Caco-2 (cell line): Measurements from ENCODE around the gene BTBD9. TPM values are rescaled to one million over a fixed set of nuclear protein-coding genes. Genes with fewer than 3 reads are reported as not detected.

ENCODE experiments used
- BruUV-seq: library from RNA; stranded (reverse); fragments of 400-500 nt; replicated peaks from 2 replicates; lab custom pipeline; 2021; lab: Mats Ljungman, UMichigan
- CTCF ChIA-PET: fragments of 300-600 bp; sonication (Branson Sonifier 250); formaldehyde crosslinking; loops from one replicate; lab custom pipeline; 2022; ENCODE audit warnings: antibody characterized with exemption; lab: Charles Lee
- POLR2A ChIA-PET: fragments of 300-600 bp; sonication (Branson Sonifier 250); formaldehyde crosslinking; loops from one replicate; lab custom pipeline; 2022; ENCODE audit warnings: antibody characterized with exemption; lab: Charles Lee
- DNase-seq, 2 experiments: peaks; one replicate each; pipeline versions ENCODE4 v3.0.0 to v3.0.0-alpha.2; 2020 to 2022
- H3K27me3 ChIP-seq: replicated peaks from 2 replicates; pipeline ENCODE4 v1.6.0; 2011; ENCODE audit warnings: low read length; ENCODE audit not compliant: control insufficient read depth, insufficient read depth
- H3K36me3 ChIP-seq: 2 replicates; pipeline ENCODE4 v1.5.1; 2011; ENCODE audit warnings: low read length; ENCODE audit not compliant: control insufficient read depth, insufficient read depth
- H3K4me1 ChIP-seq: fragments of 250-450 bp; sonication (Bioruptor Pico); 2 replicates; pipeline ENCODE4 v1.5.1; 2020; ENCODE audit warnings: mild to moderate bottlenecking
- H3K4me3 ChIP-seq: 2 replicates; pipeline ENCODE4 v1.5.1; 2011; ENCODE audit warnings: low read depth, mild to moderate bottlenecking, control low read depth, low read length
- H3K9me3 ChIP-seq: fragments of 250-450 bp; sonication (Bioruptor Pico); 2 replicates; pipeline ENCODE4 v1.5.1; 2020; ENCODE audit warnings: mild to moderate bottlenecking, moderate library complexity
- H3K27ac Mint-ChIP-seq: one replicate; pipeline ENCODE4 v1.8.0; 2022; ENCODE audit warnings: mixed read lengths; ENCODE audit not compliant: unreplicated experiment
- H3K27me3 Mint-ChIP-seq: one replicate; pipeline ENCODE4 v1.8.0; 2022; ENCODE audit warnings: mixed read lengths; ENCODE audit not compliant: insufficient read depth, unreplicated experiment
- H3K36me3 Mint-ChIP-seq: one replicate; pipeline ENCODE4 v1.8.0; 2022; ENCODE audit warnings: mild to moderate bottlenecking, mixed read lengths; ENCODE audit not compliant: insufficient read depth, unreplicated experiment
- H3K4me1 Mint-ChIP-seq: one replicate; pipeline ENCODE4 v1.8.0; 2022; ENCODE audit warnings: low read depth, mixed read lengths; ENCODE audit not compliant: unreplicated experiment
- H3K4me3 Mint-ChIP-seq: one replicate; pipeline ENCODE4 v1.8.0; 2022; ENCODE audit warnings: mild to moderate bottlenecking, moderate library complexity, mixed read lengths; ENCODE audit not compliant: unreplicated experiment
- H3K9me3 Mint-ChIP-seq: one replicate; pipeline ENCODE4 v1.8.0; 2022; ENCODE audit warnings: mixed read lengths; ENCODE audit not compliant: unreplicated experiment
- CTCF ChIP-seq, 2 experiments: fragments of 200-600 bp in 1 of 2; IDR thresholded peaks; 1 replicate in 1 of 2; 2 replicates in 1 of 2; pipeline versions ENCODE4 v1.5.1 to v1.8.0; 2011 to 2022; ENCODE audit warnings: antibody characterized with exemption in 1 of 2, control low read depth in 1 of 2, inconsistent platforms in 1 of 2, low read depth in 1 of 2, low read length in 1 of 2, mild to moderate bottlenecking in 1 of 2, moderate library complexity in 1 of 2; ENCODE audit not compliant: insufficient read depth in 1 of 2, severe bottlenecking in 1 of 2, unreplicated experiment in 1 of 2
- intact Hi-C: fragments of 100-400 bp; cut with micrococcal nuclease; formaldehyde crosslinking; loops from one replicate; pipeline ENCODE4 v1.10.0; 2022; ENCODE audit not compliant: unreplicated experiment
- total RNA-seq: library from RNA; stranded (reverse); gene quantifications from 2 replicates; pipeline ENCODE4 v1.2.3, GENCODE V29; 2022

The BTBD9 gene
- total RNA-seq, 1 experiment from 2014 or later: 19.6 TPM

GRCh38 chr6:38483526-38483925 is 156.2 kb downstream of the BTBD9 start:
- Histone ChIP-seq H3K36me3 (no peaks in the 10 kb centered on the region), H3K27me3 (no peaks in the 10 kb centered on the region), H3K4me3 (no peak overlapping the region), H3K9me3 (no peaks in the 10 kb centered on the region), H3K4me1 (peaks cover 13% of the 10 kb centered on the region; the same call in 1 of the 2 replicates)
- POLR2A ChIA-PET: no interaction called here
- Mint-ChIP-seq H3K36me3 (no peaks in the 10 kb centered on the region), H3K4me3 (no peak overlapping the region), H3K27ac (no peak overlapping the region), H3K9me3 (no peaks in the 10 kb centered on the region), H3K4me1 (no peaks in the 10 kb centered on the region), H3K27me3 (no peaks in the 10 kb centered on the region)
- DNase-seq: no peak
- TF ChIP-seq CTCF (IDR thresholded peaks at IDR 0.05; ENCODE audit: insufficient read depth in 1 of 2, low read depth in 1 of 2, low read length in 1 of 2, severe bottlenecking in 1 of 2, unreplicated experiment in 1 of 2): no peak
- intact Hi-C loops: no loop called here
- CTCF ChIA-PET: no interaction called here
- BruUV-seq: no TSS peak

- DNase-seq: no peak
- Histone ChIP-seq H3K4me1 (peaks cover 13% of the 10 kb centered on the region; the same call in 1 of the 2 replicates), H3K4me3 (no peak overlapping the region), H3K9me3 (no peaks in the 10 kb centered on the region), H3K36me3 (no peaks in the 10 kb centered on the region), H3K27me3 (no peaks in the 10 kb centered on the region)
- no peak for TF ChIP-seq CTCF (IDR thresholded peaks at IDR 0.05; ENCODE audit: insufficient read depth in 1 of 2, low read depth in 1 of 2, low read length in 1 of 2, severe bottlenecking in 1 of 2, unreplicated experiment in 1 of 2)
- ChIA-PET POLR2A (no interaction called here), CTCF (no interaction called here)
- Mint-ChIP-seq H3K27ac (no peak overlapping the region), H3K36me3 (no peaks in the 10 kb centered on the region), H3K27me3 (no peaks in the 10 kb centered on the region), H3K4me3 (no peak overlapping the region), H3K9me3 (no peaks in the 10 kb centered on the region), H3K4me1 (no peaks in the 10 kb centered on the region)
- no TSS peak for BruUV-seq
- intact Hi-C loops: no loop called here
Measured at GRCh38 chr6:38482466-38482865, 157.3 kb downstream of the BTBD9 start.

- no peaks in the 10 kb centered on the region for H3K27me3 Mint-ChIP-seq
Measured at GRCh38 chr6:38481851-38482250, 157.9 kb downstream of the BTBD9 start.

More at GRCh38 chr6:38481851-38482250, 157.9 kb downstream of the BTBD9 start:
- no peaks in the 10 kb centered on the region for H3K9me3 ChIP-seq
- ChIA-PET POLR2A (no interaction called here), CTCF (no interaction called here)
- H3K27ac Mint-ChIP-seq: no peak overlapping the region
- BruUV-seq: no TSS peak
- no peaks in the 10 kb centered on the region for H3K9me3 Mint-ChIP-seq
- no peak overlapping the region for H3K4me3 Mint-ChIP-seq
- TF ChIP-seq CTCF (IDR thresholded peaks at IDR 0.05; ENCODE audit: insufficient read depth in 1 of 2, low read depth in 1 of 2, low read length in 1 of 2, severe bottlenecking in 1 of 2, unreplicated experiment in 1 of 2): no peak
- no peaks in the 10 kb centered on the region for H3K36me3 ChIP-seq
- intact Hi-C loops: no loop called here
- no peak overlapping the region for H3K4me3 ChIP-seq
- H3K4me1 ChIP-seq: peaks cover 13% of the 10 kb centered on the region; the same call in 1 of the 2 replicates
- DNase-seq: no peak
- no peaks in the 10 kb centered on the region for H3K27me3 ChIP-seq
- H3K4me1 Mint-ChIP-seq: no peaks in the 10 kb centered on the region
- H3K36me3 Mint-ChIP-seq: no peaks in the 10 kb centered on the region
